Endometrium (tissue), 2 donors: ENCODE data around the gene SLPI.

ENCODE experiments used
- FAIRE-seq: peaks from 2 replicates; lab custom pipeline; 2012; peaks lifted over from hg19 to GRCh38; lab: Jason Lieb, UNC
- donor health status: control.
- donor health status: control.

The SLPI gene

DNA sequence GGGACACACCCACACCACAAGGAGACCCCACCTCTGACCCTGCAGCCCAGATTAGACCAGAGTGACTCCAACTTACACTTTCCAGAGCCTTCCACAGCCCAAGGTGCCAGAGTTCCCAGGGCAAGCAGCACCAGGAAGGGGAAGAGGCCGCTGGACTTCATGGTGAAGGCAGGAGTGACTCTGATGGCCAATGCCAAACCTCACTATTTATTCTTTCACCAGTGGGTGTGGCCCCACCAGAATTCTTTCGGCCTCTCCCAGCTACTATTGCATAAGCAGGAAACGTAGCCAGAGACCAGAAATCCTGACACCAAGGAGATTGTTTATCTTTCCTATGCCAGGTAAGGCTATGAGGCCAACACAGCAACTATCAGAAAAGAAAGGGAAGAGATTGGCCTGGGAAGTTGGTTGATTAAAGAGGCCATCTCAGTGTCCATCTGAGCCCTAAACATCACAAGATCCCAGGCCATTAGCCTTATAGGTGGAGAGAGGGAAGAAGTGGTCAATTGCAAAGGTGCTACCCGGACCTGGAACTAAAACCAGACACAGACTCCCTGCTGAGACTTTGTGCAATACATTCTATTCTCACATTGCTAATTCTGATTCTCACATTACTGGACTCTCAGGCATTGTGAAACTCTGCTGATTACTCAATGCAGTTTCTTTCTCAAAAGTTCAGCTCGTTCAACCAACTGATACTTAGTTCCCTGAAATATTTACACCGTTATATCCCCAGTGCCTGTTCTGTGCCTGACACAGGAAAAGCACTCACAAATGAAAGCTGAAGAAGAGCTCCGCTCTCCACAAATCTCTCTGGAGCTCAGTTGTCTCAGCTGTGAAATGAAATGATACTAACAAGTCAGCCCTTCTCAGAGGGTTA, at the start of gene SLPI:
Gene SLPI, minus strand, starts transcription at position 182 of the 880 bp plus-strand sequence. Its CDS starts 21 bp downstream, at position 161.
- no peak for FAIRE-seq

DNA sequence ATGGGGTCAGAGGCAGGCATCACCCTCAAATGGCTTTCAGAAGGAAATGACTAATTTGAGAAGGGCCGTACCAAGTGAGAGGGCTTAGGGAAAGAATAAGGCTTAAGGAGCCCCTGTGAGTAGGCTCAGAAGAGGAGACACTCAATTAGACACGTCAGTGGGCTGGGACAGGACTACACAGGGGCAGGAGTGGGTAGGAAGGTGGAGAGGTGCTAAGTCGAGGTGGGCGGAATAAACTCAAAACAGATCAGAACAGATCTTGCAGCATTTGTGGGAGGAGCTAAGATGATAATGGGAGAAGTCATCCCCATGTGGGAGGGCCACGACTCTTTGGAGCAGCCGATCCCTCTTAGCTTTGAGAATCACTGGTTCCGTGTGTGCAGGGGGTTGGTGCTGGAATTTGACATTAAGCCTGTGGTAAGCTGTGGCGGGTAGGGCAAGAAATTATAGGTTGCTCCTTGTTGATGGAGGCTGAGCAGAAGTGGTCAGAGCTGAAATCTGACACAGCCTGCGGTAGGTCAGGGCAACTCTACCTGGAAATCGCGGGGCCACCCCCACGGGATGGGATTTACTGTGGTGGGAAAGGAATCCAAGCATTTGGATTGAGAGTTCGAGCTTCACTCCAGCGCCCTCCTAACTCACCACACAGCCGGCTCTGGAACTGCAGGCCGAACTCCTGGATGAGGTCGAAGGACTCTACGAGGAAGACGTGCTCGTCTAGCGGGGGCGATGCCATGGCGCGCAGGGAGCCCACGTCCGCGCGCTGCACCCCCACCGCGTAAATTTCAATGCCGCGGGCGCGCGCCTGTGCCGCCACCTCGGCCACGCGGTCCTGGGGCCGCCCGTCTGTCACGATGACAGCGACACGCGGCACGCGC, 49.5 kb upstream of the SLPI start:
- FAIRE-seq, result no peak

GRCh38 chr20:45301824-45302271, 47.5 kb upstream of the SLPI start:
- FAIRE-seq, result no peak

- FAIRE-seq, result no peak
These were observed 46.6 kb upstream of the SLPI start for GRCh38 chr20:45300961-45301360.

DNA sequence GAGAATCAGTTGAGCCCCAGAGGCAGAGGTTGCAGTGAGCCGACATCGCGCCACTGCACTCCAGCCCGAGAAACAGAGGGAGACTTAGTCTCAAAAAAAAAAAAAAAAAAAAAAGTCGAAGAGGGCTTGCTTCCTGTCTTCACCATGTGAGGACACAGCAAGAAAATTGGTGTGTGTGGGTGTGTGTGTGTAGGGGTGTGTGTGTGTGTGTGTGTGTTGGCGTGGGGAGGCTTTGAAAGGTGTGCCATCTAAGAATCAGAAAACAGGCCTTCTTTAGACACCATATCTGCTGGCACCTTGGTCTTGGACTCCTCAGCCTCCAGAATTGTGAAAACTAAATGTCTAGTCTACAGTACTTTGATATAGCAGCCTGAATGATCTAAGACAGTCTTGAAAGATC, 45.4 kb upstream of the SLPI start:
- FAIRE-seq, result no peak

GRCh38 chr20:45297786-45298497, 43.6 kb upstream of the SLPI start:
- FAIRE-seq, result no peak

- no peak for FAIRE-seq
These were observed 40.3 kb upstream of the SLPI start for GRCh38 chr20:45294659-45295058.

DNA sequence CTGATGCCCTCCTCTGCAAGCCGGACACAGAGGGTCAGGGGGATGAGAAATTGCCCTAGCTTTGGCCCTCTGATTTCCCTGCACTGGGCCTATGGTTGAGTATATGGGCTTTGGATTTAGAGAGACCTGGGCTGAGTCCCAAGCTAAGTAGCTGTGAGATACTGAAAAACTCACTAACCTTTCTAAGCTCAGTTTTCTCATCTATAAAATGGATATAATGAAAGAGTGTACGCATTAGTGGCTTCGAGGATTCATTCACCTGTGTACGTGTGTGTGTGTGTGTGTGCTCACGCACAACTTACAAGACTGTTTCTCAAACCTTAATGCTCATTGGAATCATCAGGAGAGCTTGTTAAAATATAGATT, 39.6 kb upstream of the SLPI start:
- FAIRE-seq, result no peak

DNA sequence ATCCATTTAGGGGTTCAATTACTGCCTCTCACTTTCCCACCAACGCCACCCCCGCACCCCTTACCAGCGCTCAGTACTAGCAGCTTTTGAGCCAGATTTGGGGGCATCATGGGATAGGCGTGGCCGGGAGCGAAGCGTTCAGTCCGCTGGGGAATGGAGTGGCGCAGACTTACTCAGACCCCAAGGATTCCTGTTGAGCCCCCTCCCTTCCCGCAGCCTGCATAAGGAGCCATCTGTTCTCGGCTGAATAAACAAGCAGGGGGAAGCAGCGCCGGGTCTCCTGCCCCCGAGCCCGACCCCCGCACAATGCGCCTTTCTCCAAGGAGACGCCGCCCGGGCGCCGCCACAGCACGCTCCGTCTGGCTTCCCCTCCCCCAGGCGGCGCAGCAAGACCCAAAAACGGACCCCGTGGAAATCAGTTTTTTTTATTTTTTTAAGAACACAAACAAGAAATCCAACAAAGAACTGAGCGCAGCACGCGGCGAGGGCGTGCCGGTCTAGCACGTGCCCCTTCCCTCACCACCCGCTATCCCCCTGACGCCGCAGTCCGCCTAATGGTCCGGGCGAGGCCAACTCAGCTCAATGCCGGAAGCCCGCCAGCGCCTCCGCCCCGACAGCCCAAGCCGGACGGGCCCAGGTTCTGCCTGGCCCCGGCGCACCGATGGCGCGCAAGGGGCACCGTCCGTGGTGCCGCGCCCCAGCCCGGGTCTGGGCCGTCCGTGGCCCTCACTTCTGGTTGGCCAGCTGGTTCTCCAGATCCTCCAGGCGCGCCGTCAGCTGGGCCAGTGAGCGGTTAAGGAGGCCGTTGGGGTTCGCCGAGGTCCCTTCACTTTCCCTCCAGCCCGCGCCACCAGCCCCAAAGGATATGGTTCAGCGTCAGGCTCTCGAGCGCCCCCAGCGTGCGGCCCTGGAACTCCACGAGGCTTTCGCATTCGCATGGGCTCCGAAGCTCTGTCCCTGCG, 39.0 kb upstream of the SLPI start:
- FAIRE-seq, result no peak

DNA sequence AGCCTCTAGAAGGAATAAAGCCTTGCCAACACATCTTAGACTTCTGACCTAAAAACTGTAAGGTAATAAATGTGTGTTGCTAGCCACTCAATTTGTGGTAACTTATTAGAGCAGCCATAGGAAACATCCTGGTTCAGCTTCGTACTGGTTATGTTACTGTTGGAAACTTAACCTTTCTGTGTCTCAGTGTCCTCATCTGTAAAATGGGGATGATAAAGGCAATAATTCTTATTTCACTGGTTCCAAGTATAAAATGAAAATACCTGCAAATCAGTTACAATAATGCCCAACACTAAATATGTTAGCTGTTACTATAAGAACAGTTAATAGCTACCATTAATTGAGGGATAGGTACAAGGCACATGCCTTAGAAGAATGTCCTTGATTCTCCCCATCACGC, 38.0 kb upstream of the SLPI start:
- FAIRE-seq, result no peak

DNA sequence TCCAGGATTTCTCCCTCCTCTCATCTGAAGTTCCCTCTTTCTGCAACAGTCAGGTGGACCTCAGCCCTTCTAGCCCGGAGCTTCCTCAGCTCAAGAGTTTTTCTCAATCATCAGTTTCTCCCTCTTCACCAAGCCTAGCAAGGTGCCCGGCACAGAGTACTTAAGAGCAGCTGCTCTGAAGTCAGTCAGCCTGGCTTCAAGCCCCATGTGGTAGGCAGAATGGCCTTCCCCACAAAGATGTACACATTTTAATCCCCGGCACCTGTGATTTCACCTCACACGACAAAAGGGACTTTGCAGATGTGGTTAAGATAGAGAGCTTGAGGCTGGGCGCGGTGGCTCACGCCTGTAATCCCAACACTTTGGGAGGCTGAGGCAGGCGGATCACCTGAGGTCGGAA, 37.2 kb upstream of the SLPI start:
- FAIRE-seq, result no peak

GRCh38 chr20:45290677-45291355, 36.5 kb upstream of the SLPI start:
- no peak for FAIRE-seq

GRCh38 chr20:45289942-45290676, 35.7 kb upstream of the SLPI start:
- FAIRE-seq, result no peak

DNA sequence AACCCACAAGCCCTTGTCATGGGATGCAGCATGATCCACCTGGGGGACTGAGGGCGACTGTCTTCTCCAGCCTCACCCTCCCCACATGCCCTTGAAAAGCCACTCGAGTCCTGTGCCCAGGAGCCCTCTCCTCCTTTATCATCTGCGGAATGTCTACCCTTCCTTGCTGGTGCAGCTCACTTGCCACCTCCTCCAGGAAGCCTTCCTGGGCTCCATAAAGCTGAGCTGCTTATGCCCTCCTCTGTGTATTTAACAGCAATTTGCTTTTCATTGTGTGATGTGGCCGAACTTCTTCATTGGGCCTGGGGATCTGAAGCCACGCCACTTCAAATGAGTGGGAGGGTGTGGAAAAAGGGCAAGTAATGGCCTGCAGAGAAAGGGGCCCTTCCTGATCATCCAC, 34.5 kb upstream of the SLPI start:
- FAIRE-seq, result no peak

DNA sequence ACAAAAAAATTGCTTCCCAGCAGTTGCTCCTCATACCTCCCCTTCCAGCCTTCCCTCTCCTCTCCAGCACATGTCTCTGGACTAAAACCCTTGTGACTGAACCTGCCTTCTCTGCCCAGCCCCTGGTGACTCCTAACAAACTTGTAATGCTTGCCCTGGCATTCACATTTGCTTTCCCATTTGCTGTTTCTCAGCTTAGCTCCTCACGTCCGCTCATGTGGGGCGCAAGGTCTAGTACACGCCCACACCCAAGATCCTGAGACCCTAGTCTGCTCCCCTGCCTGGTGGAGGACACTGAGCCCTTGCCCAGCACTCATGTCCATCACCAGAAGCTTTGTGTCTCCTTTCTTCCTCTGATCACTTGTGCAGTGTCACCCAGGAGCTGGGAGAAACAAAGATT, 34.0 kb upstream of the SLPI start:
- FAIRE-seq, result no peak

DNA sequence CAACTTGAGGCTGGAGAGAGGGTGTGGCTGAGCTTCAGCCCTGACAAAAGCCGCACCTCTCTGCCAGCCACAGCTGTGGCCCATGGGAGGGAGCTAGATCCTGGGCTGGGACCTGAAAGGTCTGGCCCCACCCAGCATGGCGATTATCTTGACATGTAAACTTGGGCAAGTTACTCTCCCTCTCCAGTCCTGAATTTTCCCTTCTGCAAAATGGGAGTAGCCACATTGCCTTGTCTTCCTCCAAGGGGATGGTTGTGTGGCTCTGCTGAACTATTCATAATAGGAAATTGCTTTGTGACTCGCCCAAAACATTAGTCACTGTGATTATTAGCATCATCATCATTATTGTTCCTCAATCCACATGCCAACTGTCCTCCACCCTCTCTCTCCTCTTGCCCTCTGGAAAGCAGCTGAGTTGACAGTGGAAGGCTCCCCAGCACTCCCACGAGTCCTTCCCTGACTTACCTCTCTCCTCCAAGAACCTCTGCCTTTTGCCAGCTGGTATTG, 29.2 kb upstream of the SLPI start:
- no peak for FAIRE-seq

DNA sequence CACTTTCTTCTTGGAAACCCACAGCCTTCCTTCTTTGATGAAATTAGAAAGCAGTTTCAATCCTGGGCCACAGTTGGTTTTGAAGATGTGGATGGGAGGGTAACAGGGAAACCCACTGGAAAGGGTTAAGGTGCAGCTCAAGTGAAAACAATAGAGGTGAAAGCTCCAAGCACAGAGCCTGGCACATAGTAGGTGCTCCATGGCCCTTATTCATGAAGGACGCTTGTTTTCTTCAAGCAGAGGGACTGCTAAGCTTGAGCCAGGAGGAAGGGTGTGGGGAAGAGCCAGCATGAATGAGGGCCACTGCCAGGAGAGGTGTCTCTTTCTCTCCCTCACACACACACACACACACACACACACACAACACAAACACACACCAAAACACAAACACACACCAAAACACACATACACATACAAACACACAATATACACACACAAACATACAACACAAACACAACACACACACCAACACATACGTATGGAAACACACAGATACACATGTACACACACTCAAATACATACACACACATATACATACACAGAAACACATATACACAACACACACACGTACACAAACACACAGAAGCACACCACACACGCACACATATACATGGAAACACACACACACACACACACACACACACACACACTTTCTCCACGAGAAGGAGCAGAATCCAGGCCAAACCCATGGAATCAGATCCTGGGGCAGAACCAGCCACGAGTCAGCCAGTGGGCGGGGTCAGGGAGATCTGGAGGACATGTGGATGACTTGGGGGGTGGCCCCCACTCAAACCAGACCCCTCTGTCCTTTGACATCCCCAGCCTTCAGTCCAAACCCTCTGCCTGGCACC, 28.6 kb upstream of the SLPI start:
- no peak for FAIRE-seq

DNA sequence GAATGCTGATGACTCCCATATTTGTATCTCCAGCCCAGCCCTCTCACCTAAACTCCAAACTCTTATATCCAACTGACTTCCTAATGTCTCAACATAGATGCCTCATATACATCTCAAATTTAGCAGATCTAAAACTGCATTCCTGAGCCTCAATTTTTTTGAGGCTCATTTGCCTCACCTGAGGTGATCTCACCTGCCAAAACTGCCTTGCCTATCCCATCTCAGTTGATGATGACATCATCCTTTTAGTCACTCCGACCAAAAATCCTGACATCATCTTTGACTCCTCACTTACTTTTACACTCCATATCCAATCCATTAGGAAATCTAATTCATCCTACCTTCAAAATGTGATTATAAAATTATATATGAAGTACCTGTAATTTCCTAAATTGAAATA, 25.6 kb upstream of the SLPI start:
- FAIRE-seq, result no peak

DNA sequence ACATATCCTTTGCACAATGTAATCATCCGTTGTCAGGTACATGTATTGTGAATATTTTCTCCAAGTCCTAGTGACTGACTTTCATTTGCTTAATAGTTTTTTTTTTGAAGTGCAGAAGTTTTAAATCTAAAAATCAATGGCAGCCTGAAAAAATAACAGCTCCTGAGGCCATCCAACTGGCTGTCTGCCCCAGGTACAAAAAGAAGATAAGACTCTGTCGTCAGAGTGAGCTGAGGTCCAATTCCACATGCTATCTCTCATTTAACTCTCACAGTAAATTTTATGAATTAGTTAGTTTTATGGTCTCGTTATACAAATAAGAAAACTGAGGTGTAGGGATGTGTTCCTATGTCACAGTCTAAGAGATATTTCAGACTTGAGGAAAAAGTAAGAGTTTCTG, 21.0 kb upstream of the SLPI start:
- FAIRE-seq, result no peak
